Ectodermal cell (in vitro differentiated cells): Measurements from ENCODE around the gene KLHDC7B.
"Not testable (repeated sequence)": the region's sequence is repeated elsewhere in the genome, so short reads cannot be mapped to it uniquely, and the experiment has no call there.

Source experiments
- H3K27ac ChIP-seq: 2 replicates; pipeline ENCODE4 v1.7.0; 2013; ENCODE audit warnings: mild to moderate bottlenecking, low read depth, low read length; ENCODE audit not compliant: insufficient read depth, poor library complexity, severe bottlenecking
- H3K27me3 ChIP-seq: 2 replicates; pipeline ENCODE4 v1.7.0; 2013; ENCODE audit warnings: mild to moderate bottlenecking, low read length; ENCODE audit not compliant: insufficient read depth, control insufficient read depth, poor library complexity, severe bottlenecking
- H3K36me3 ChIP-seq: one replicate; pipeline ENCODE4 v1.7.0; 2013; ENCODE audit warnings: low read length; ENCODE audit not compliant: control insufficient read depth, insufficient read depth
- H3K4me1 ChIP-seq: one replicate; pipeline ENCODE4 v1.7.0; 2013; ENCODE audit warnings: low read length; ENCODE audit not compliant: control insufficient read depth, insufficient read depth
- H3K4me3 ChIP-seq: 2 replicates; pipeline ENCODE4 v1.7.0; 2013; ENCODE audit warnings: low read depth, low read length, control low read depth; ENCODE audit not compliant: insufficient read depth
- H3K9me3 ChIP-seq: 2 replicates; pipeline ENCODE4 v1.7.0; 2013; ENCODE audit warnings: mild to moderate bottlenecking, low read length, moderate library complexity; ENCODE audit not compliant: control insufficient read depth
- WGBS, 2 experiments: methylation state at CpG; one replicate each; pipeline ENCODE4 v1.1.7; 2013; ENCODE audit warnings: missing lambda C conversion rate in 2 of 2; 5-methylcytosine and 5-hydroxymethylcytosine counted together

KLHDC7B gene

GRCh38 chr22:50530580-50530876 is 15.2 kb upstream of the KLHDC7B start:
- peaks cover 72% of the 10 kb centered on the region for H3K27me3 ChIP-seq

GRCh38 chr22:50530877-50531545 is 14.7 kb upstream of the KLHDC7B start:
- Histone ChIP-seq H3K9me3 (no peaks in the 10 kb centered on the region), H3K4me3 (peak overlapping the region; percentile 41), H3K36me3 (no peaks in the 10 kb centered on the region), H3K27ac (no peak overlapping the region), H3K4me1 (peaks cover 16% of the 10 kb centered on the region), H3K27me3 (peaks cover 72% of the 10 kb centered on the region)
- 17% methylated on average over 53 of the region's 53 CpGs for WGBS, 2 experiments

More at GRCh38 chr22:50530580-50530876, 15.2 kb upstream of the KLHDC7B start:
- H3K36me3 ChIP-seq = no peaks in the 10 kb centered on the region
- H3K4me1 ChIP-seq = peaks cover 16% of the 10 kb centered on the region
- peak overlapping the region; percentile 27 for H3K4me3 ChIP-seq
- no peak overlapping the region for H3K27ac ChIP-seq
- no peaks in the 10 kb centered on the region for H3K9me3 ChIP-seq
- WGBS, 2 experiments = 9% methylated on average over 21 of the region's 21 CpGs

GRCh38 chr22:50531546-50531961 is 14.1 kb upstream of the KLHDC7B start:
- no peaks in the 10 kb centered on the region for H3K9me3 ChIP-seq
- no peak overlapping the region for H3K27ac ChIP-seq
- WGBS, 2 experiments = 5% methylated on average over 44 of the region's 44 CpGs
- H3K36me3 ChIP-seq = no peaks in the 10 kb centered on the region
- H3K27me3 ChIP-seq = peaks cover 71% of the 10 kb centered on the region
- H3K4me1 ChIP-seq = peaks cover 14% of the 10 kb centered on the region
- peak overlapping the region; percentile 41 for H3K4me3 ChIP-seq

GRCh38 chr22:50531962-50532674 is 13.6 kb upstream of the KLHDC7B start:
- Histone ChIP-seq H3K4me3 (peak overlapping the region; percentile 41), H3K36me3 (no peaks in the 10 kb centered on the region), H3K27ac (no peak overlapping the region), H3K9me3 (no peaks in the 10 kb centered on the region), H3K27me3 (peaks cover 65% of the 10 kb centered on the region), H3K4me1 (peaks cover 13% of the 10 kb centered on the region)
- 4 to 6% methylated on average over 53 to 56 of the region's 56 CpGs for WGBS, 2 experiments

GRCh38 chr22:50532824-50533796 is 12.6 kb upstream of the KLHDC7B start:
- no peak overlapping the region for H3K4me3 ChIP-seq
- H3K36me3 ChIP-seq = no peaks in the 10 kb centered on the region
- peaks cover 13% of the 10 kb centered on the region for H3K4me1 ChIP-seq
- H3K27ac ChIP-seq = no peak overlapping the region
- 91 to 93% methylated on average over 18 to 19 of the region's 19 CpGs for WGBS, 2 experiments
- peaks cover 56% of the 10 kb centered on the region for H3K27me3 ChIP-seq
- no peaks in the 10 kb centered on the region for H3K9me3 ChIP-seq

GRCh38 chr22:50533856-50534711 is 11.6 kb upstream of the KLHDC7B start:
- 70 to 73% methylated on average over 20 to 21 of the region's 21 CpGs for WGBS, 2 experiments
- H3K27ac ChIP-seq, H3K36me3 ChIP-seq, H3K9me3 ChIP-seq, H3K4me3 ChIP-seq: not testable (repeated sequence)
- peaks cover 13% of the 10 kb centered on the region for H3K4me1 ChIP-seq
- peaks cover 46% of the 10 kb centered on the region for H3K27me3 ChIP-seq

GRCh38 chr22:50535113-50535512 is 10.6 kb upstream of the KLHDC7B start:
- Histone ChIP-seq H3K4me1 (peaks cover 13% of the 10 kb centered on the region), H3K36me3 (no peaks in the 10 kb centered on the region), H3K9me3 (no peaks in the 10 kb centered on the region), H3K4me3 (no peak overlapping the region), H3K27ac (no peak overlapping the region), H3K27me3 (peaks cover 35% of the 10 kb centered on the region)
- WGBS, 2 experiments = 91 to 94% methylated on average over 6 to 8 of the region's 8 CpGs

GRCh38 chr22:50536226-50536625 is 9.5 kb upstream of the KLHDC7B start:
- no peak overlapping the region for H3K27ac ChIP-seq
- 93 to 98% methylated on average over 3 of the region's 3 CpGs for WGBS, 2 experiments
- peaks cover 5% of the 10 kb centered on the region for H3K4me1 ChIP-seq
- peaks cover 24% of the 10 kb centered on the region for H3K27me3 ChIP-seq
- H3K9me3 ChIP-seq = no peaks in the 10 kb centered on the region
- no peak overlapping the region for H3K4me3 ChIP-seq
- no peaks in the 10 kb centered on the region for H3K36me3 ChIP-seq

- Histone ChIP-seq H3K4me3 (no peak overlapping the region), H3K27me3 (peaks cover 9% of the 10 kb centered on the region), H3K9me3 (no peaks in the 10 kb centered on the region), H3K4me1 (no peaks in the 10 kb centered on the region), H3K27ac (no peak overlapping the region), H3K36me3 (no peaks in the 10 kb centered on the region)
- 91 to 92% methylated on average over 13 of the region's 13 CpGs for WGBS, 2 experiments
Observed at GRCh38 chr22:50537765-50538164, 7.9 kb upstream of the KLHDC7B start.
